ENCODE results near the gene RMC1.

Gene RMC1

GRCh38 chr18:23539911-23540525 is 36.7 kb downstream of the RMC1 start:
- Histone ChIP-seq H3K27ac (ENCODE audit: low read length) (no peak overlapping the region), H3K9me3 (replicated peaks; ENCODE audit: insufficient read depth, low read length) (no peaks in the 10 kb centered on the region), H3K79me2 (ENCODE audit: low read length) (no peaks in the 10 kb centered on the region), H3K36me3 (replicated peaks; ENCODE audit: insufficient read depth, low read length) (peaks cover 11% of the 10 kb centered on the region), H3K9me2 (replicated peaks; ENCODE audit: insufficient read depth, low read length) (no peaks in the 10 kb centered on the region), H3K27me3 (replicated peaks; ENCODE audit: insufficient read depth, low read length) (no peaks in the 10 kb centered on the region), H3K9ac (ENCODE audit: low read length) (no peak overlapping the region), H3K4me1 (ENCODE audit: low read length) (peaks cover 37% of the 10 kb centered on the region), H3K4me3 (ENCODE audit: low read length) (no peak overlapping the region), H3K4me2 (ENCODE audit: low read depth, low read length) (peak overlapping the region; percentile 19; the same call in 1 of the 2 replicates), H2AFZ (ENCODE audit: low read length) (no peak overlapping the region), H4K20me1 (ENCODE audit: insufficient read depth, low read length) (no peaks in the 10 kb centered on the region), H3F3A (ENCODE audit: insufficient read depth, low read length) (peaks cover 29% of the 10 kb centered on the region)
- no peak for DNase-seq
- TF ChIP-seq EZH2 (optimal IDR thresholded peaks at IDR 0.05; ENCODE audit: low read depth, low read length): no peak
- no peak for TF ChIP-seq EZH2phosphoT487 (IDR thresholded peaks at IDR 0.05; ENCODE audit: low read length)
- no peak for TF ChIP-seq CTCF (IDR thresholded peaks at IDR 0.05; ENCODE audit: low read length)

GRCh38 chr18:23540867-23541266 is 37.6 kb downstream of the RMC1 start:
- TF ChIP-seq CTCF (IDR thresholded peaks at IDR 0.05; ENCODE audit: low read length) (no peak), EZH2phosphoT487 (IDR thresholded peaks at IDR 0.05; ENCODE audit: low read length) (no peak), EZH2 (optimal IDR thresholded peaks at IDR 0.05; ENCODE audit: low read depth, low read length) (no peak)
- peak overlapping the region; percentile 42; the same call in 1 of the 2 replicates for H3K27ac ChIP-seq (ENCODE audit: low read length)
- H2AFZ ChIP-seq (ENCODE audit: low read length): no peak overlapping the region
- H3K4me1 ChIP-seq (ENCODE audit: low read length): peaks cover 37% of the 10 kb centered on the region
- H3K4me2 ChIP-seq (ENCODE audit: low read depth, low read length): peak overlapping the region; percentile 48; the same call in 1 of the 2 replicates
- H4K20me1 ChIP-seq (ENCODE audit: insufficient read depth, low read length): no peaks in the 10 kb centered on the region
- H3K9ac ChIP-seq (ENCODE audit: low read length): no peak overlapping the region
- DNase-seq: peak; percentile 62
- no peak overlapping the region for H3K4me3 ChIP-seq (ENCODE audit: low read length)
- no peaks in the 10 kb centered on the region for H3K9me2 ChIP-seq (replicated peaks; ENCODE audit: insufficient read depth, low read length)
- peaks cover 29% of the 10 kb centered on the region for H3F3A ChIP-seq (ENCODE audit: insufficient read depth, low read length)
- no peaks in the 10 kb centered on the region for H3K79me2 ChIP-seq (ENCODE audit: low read length)
- peaks cover 11% of the 10 kb centered on the region for H3K36me3 ChIP-seq (replicated peaks; ENCODE audit: insufficient read depth, low read length)
- H3K9me3 ChIP-seq (replicated peaks; ENCODE audit: insufficient read depth, low read length): no peaks in the 10 kb centered on the region
- H3K27me3 ChIP-seq (replicated peaks; ENCODE audit: insufficient read depth, low read length): no peaks in the 10 kb centered on the region

- H3K79me2 ChIP-seq (ENCODE audit: low read length): no peaks in the 10 kb centered on the region
- H3K4me2 ChIP-seq (ENCODE audit: low read depth, low read length): peak overlapping the region; percentile 48; the same call in 1 of the 2 replicates
- peak overlapping the region; percentile 42; the same call in 1 of the 2 replicates for H3K27ac ChIP-seq (ENCODE audit: low read length)
- no peaks in the 10 kb centered on the region for H3K9me3 ChIP-seq (replicated peaks; ENCODE audit: insufficient read depth, low read length)
- H3K36me3 ChIP-seq (replicated peaks; ENCODE audit: insufficient read depth, low read length): peaks cover 11% of the 10 kb centered on the region
- H3F3A ChIP-seq (ENCODE audit: insufficient read depth, low read length): peaks cover 29% of the 10 kb centered on the region
- no peak for TF ChIP-seq EZH2phosphoT487 (IDR thresholded peaks at IDR 0.05; ENCODE audit: low read length)
- no peak for TF ChIP-seq CTCF (IDR thresholded peaks at IDR 0.05; ENCODE audit: low read length)
- TF ChIP-seq EZH2 (optimal IDR thresholded peaks at IDR 0.05; ENCODE audit: low read depth, low read length): no peak
- H3K9me2 ChIP-seq (replicated peaks; ENCODE audit: insufficient read depth, low read length): no peaks in the 10 kb centered on the region
- H3K27me3 ChIP-seq (replicated peaks; ENCODE audit: insufficient read depth, low read length): no peaks in the 10 kb centered on the region
- no peak for DNase-seq
- H4K20me1 ChIP-seq (ENCODE audit: insufficient read depth, low read length): no peaks in the 10 kb centered on the region
- H3K4me1 ChIP-seq (ENCODE audit: low read length): peaks cover 37% of the 10 kb centered on the region
- H2AFZ ChIP-seq (ENCODE audit: low read length): no peak overlapping the region
- H3K9ac ChIP-seq (ENCODE audit: low read length): no peak overlapping the region
- no peak overlapping the region for H3K4me3 ChIP-seq (ENCODE audit: low read length)
Measured at GRCh38 chr18:23541349-23542093, 38.2 kb downstream of the RMC1 start.

Measured in MM.1S (cell line).